GM12865 (cell line): Measurements from ENCODE around the gene CACNG4.
A peak's percentile ranks its signal among the peaks of the same experiment; 100 is the strongest.

Experiments
- DNase-seq: peaks from one replicate; pipeline ENCODE4 v3.0.0; 2010; ENCODE audit warnings: low read depth
- H3K4me3 ChIP-seq: 2 replicates; pipeline ENCODE4 v1.5.1; 2011; ENCODE audit warnings: mild to moderate bottlenecking, low read depth, low read length, control low read depth
- CTCF ChIP-seq: IDR thresholded peaks from 2 replicates; pipeline ENCODE4 v1.5.1; 2011; ENCODE audit warnings: low read length, control low read depth, low read depth, inconsistent platforms; ENCODE audit not compliant: insufficient read depth; ENCODE audit errors: missing control alignments

The CACNG4 gene

GRCh38 chr17:66960613-66961012 lies 3.9 kb upstream of the CACNG4 start:
- no peak for TF ChIP-seq CTCF
- no peak overlapping the region for H3K4me3 ChIP-seq
- DNase-seq = no peak

- no peak for DNase-seq
- H3K4me3 ChIP-seq = no peak overlapping the region
- TF ChIP-seq CTCF = no peak
Measured at GRCh38 chr17:66963521-66963908, 992 bp upstream of the CACNG4 start.

- TF ChIP-seq CTCF = no peak
- peak; percentile 30 for DNase-seq
- peak overlapping the region; percentile 36 for H3K4me3 ChIP-seq
Measured at GRCh38 chr17:66964930-66965800, 658 bp downstream of the CACNG4 start.

- no peak for TF ChIP-seq CTCF
- no peak for DNase-seq
- H3K4me3 ChIP-seq = peak overlapping the region; percentile 32
Measured at GRCh38 chr17:66965801-66966262, 1.3 kb downstream of the CACNG4 start.

- no peak for TF ChIP-seq CTCF
- DNase-seq = no peak
- no peak overlapping the region for H3K4me3 ChIP-seq
Measured at GRCh38 chr17:66966298-66966697, 1.8 kb downstream of the CACNG4 start.

- TF ChIP-seq CTCF = no peak
- H3K4me3 ChIP-seq = no peak overlapping the region
- DNase-seq = no peak
Measured at GRCh38 chr17:66966704-66967418, 2.4 kb downstream of the CACNG4 start.
